Hematopoietic multipotent progenitor cell treated with erythropoietin and hydrocortisone succinate and interleukin-3 and kit ligand, for 6 days (in vitro differentiated cells): ENCODE measurements around the gene BOK.
"Not testable (repeated sequence)": the region's sequence is repeated elsewhere in the genome, so short reads cannot be mapped to it uniquely, and the experiment has no call there.

Experiments used
- DNase-seq: peaks from one replicate; pipeline ENCODE4 v3.0.0-alpha.2; 2015

Gene BOK

DNA sequence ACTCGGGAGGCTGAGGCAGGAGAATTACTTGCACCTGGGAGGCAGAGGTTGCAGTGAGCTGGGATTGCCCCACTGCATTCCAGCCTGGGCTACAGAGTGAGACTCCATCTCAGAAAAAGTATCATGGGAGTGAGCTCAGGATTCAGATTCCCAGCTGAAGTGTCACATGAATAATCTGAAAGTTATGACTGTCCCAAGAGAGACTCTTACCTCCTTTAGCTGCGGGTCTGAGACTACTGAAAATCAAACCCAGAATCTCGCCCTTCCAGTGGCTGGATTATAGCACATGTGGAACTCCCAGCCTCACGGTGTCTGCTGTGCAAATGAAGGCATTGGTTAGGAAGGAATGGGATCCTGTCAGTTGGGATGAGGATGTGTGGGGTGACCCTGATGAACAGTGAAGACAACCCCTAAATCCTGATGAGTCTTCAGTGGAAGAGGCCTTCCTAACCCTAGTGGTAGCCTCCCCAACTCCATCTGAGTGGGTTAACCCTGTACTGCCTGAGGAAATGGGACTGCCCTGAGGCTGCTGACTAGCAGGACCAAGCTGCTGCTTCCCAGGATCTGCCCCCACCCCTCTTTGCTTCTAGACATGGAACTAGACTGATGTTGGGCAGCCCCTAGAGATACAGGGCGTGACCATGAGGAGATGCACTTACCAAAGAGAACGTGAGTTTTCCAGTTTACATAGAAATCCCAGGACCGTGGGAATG lies 16.5 kb downstream of the BOK start:
- no peak for DNase-seq

DNA sequence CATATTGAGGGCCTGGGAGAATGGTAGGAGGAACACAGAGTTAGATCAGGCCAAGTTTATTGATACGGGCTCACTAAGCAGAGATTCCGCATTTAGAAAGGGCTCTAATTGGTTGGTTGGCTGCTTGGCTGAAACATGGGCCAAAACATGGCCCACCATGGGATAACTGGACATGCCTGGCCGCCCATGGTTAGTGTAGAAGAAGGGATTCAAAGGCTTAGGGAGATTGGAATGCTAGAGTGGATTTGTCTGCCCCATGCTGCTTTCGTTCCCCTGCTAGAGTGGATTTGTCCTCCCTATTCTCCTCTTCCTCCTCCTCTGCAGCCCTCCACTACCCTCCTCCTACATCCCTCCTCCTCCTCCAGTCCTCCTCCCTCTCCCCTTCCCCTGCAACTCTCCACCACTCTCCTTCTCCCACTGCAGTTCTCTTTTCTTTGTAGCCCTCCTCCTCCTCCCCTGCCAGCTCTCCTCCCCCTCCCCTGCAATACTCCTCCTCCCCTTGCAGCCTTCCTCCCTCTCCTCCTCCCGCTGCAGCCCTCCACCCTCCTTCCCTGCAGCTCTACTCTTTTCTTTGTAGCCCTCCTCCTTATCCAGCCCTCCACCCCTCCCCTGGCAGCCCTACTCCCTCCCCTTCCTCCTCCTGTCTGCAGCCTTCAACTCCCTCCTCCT lies 17.2 kb downstream of the BOK start:
- DNase-seq, result no peak

DNA sequence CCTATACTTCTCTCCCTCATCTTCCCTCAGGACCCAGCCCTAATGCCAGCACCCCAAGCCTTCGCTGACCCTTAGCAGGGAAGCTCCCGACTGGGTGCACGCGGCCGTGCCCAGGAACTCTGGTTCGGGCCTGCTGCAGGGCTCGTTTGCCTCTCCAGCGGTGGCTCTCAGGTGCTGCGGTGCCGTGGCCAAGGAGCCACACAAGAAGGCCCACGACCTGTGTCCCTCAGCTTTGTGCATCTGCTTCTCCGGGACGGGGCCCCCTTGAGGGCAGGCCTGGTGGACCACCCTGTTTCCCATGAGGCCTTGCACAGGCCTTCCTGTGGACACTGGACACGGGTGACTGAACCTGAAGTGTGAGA lies 17.7 kb downstream of the BOK start:
- no peak for DNase-seq

DNA sequence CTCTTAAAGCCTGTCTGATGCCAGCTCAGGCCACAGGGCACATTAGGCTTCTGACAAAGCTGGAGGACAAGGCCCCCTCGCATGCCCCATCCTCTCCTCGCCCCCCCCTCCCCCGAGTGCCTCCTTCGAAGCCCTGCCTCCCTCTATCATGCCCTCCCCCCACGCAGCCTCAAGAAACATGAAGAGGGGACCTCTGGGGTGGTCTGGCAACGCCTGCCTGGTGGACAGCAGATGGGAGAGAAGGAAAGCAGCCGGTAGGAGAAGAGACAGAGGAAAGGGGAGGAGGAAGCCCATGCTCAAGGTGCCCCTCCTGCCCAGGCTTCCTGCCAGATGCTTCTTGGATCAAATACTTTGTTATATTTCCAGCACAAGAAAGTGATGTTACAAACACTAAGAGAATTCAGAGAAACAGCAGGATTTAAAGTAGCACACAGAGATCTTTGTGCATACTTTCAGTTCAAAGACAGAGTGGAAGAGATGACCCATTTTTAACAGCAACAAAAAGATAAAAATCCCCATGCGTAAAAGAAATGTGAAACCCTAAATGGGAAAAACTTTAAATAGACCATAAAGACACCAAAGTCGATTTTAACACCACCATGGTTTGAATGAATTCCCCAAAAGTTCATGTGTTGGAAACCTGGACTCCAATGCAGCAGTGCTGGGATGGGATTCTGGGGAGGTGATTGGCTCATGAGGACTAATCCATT lies 19.0 kb downstream of the BOK start:
- no peak for DNase-seq

DNA sequence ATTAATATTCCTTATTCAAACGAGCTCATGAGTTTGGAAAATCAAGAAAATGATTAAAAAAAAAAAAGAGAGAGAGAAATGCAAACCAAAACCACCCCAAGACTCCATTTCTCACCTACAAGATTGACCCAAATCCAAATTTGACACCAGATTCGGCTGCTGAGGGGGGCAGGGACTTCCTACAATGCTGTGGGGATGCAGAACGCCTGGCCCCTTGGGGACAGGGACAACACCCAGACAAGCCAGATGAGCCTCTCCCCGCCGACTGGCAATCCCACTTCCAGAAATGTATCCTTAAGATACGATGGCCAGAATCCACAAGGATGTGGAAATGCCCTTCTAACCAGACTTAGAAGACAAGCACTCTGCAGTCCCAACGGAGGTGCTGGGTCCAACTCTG lies 20.7 kb downstream of the BOK start:
- no peak for DNase-seq

DNA sequence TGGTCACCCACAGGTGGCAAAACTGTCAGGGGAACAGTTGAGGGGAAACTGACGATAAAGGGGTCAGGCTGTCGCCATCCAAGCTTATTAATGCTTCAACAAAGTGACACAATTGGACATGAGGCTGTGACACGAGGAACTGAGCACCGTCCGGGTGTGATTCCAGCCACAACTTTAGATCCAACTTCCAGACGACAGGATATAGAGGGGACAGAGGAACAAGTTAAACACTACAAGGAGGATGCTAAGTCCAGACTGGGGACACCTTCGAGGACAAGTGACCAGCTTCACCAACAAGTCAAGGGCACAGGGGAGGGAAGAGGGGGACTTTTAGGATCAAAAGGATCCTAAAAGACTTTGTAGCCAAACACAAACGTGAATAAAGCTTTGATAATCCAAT lies 23.8 kb downstream of the BOK start:
- no peak for DNase-seq

DNA sequence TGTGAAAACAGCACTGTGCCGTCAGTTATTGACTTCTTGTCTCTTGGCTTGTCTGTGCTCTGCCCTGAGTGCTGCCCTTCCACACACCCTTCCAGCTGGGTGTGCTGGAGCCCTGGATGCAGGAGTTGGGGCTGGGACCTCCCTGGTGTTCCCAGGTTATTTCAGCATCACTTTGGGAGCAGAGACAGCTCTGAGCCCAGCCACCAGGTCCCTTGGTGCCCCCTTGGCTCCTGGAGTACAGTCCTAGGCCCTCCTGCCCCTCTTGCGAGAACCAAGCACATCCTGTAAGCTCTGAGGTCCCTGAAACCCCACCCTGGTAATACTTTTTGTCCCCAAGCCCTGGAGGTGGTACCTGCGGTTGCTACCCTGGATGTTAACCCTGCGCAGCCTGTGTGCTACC lies 24.3 kb downstream of the BOK start:
- DNase-seq, result no peak

DNA sequence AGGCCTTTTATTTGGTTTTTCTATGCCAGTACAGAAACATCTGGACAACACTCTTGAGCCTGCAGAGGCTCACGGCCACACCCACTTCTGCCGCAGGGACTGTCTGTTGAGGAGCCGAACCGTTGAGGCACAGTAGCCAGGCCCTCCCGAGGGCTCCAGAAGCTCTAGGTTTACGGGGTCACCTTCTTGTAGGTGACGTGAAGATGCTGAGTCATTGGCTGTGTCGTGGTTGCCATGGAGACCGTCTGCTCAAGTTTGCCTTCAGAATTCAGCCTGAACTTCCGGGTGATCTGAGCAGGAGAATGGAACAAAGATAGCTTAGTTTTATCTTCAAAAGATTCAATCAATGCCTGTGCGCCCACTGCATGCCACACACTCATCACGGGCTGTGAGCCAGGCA lies 25.9 kb downstream of the BOK start:
- peak; percentile 20 for DNase-seq

DNA sequence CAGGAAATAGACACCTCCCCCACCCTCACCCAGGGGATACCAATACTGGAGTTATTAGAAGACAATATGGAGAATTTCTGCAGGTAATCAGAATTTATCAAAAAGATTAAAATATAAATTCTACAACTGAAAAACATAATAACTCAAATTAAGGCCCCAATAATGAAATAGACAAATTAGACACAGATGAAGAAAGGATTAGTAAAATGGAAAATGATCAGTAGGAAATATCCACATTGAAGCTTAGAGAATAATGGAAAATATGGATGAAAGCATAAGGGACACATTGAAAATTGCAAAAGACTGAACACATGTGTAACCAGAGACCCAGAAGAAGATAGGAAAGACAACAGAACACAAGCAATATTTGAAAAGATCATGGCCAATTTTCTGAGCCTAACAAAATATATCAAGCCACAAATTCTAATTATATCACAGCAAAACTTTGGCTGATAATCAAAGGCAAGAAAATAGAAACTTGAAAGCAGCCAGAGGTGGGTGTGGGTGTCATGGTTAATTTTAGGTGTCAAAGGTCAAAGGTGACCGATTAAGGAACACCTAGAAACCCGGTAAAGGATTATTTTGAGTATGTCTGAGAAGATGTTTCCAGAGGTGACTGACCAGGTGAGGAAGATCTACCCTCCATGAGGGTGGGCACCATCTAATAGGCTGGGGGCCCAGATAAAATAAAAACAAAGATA lies 28.2 kb downstream of the BOK start:
- no peak for DNase-seq

DNA sequence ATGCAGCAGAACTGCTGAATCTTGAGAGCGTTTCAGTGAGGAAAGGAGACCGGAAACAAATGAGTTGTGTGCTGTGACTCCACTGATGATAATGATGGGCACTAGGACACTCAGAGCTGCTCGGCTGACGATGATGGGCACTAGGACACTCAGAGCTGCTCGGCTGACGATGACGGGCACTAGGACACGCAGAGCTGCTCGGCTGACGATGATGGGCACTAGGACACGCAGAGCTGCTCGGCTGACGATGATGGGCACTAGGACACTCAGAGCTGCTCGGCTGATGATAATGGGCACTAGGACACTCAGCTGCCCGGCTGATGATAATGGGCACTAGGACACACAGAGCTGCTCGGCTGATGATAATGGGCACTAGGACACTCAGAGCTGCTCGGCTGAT lies 31.3 kb downstream of the BOK start:
- not testable (repeated sequence) for DNase-seq

DNA sequence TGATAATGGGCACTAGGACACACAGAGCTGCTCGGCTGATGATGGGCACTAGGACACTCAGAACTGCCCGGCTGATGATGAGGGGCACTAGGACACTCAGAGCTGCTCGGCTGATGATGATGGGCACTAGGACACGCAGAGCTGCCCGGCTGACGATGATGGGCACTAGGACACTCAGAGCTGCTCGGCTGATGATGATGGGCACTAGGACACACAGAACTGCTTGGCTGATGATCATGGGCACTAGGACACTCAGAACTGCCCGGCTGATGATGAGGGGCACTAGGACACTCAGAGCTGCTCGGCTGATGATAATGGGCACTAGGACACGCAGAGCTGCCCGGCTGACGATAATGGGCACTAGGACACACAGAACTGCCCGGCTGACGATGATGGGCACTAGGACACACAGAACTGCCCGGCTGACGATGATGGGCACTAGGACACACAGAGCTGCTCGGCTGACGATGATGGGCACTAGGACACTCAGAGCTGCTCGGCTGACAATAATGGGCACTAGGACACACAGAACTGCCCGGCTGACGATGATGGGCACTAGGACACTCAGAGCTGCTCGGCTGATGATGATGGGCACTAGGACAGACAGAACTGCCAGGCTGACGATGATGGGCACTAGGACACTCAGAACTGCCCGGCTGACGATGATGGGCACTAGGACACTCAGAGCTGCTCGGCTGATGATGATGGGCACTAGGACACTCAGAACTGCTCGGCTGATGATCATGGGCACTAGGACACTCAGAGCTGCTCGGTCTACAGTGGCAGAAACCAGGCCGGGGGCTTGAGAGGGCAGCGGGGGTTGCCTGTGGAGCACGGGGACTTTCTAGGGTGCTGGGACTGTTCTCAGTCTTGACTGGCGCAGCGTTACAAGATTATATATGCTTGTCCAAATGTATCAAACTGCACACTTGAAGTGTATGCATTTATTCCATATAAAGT lies 32.2 kb downstream of the BOK start:
- not testable (repeated sequence) for DNase-seq

DNA sequence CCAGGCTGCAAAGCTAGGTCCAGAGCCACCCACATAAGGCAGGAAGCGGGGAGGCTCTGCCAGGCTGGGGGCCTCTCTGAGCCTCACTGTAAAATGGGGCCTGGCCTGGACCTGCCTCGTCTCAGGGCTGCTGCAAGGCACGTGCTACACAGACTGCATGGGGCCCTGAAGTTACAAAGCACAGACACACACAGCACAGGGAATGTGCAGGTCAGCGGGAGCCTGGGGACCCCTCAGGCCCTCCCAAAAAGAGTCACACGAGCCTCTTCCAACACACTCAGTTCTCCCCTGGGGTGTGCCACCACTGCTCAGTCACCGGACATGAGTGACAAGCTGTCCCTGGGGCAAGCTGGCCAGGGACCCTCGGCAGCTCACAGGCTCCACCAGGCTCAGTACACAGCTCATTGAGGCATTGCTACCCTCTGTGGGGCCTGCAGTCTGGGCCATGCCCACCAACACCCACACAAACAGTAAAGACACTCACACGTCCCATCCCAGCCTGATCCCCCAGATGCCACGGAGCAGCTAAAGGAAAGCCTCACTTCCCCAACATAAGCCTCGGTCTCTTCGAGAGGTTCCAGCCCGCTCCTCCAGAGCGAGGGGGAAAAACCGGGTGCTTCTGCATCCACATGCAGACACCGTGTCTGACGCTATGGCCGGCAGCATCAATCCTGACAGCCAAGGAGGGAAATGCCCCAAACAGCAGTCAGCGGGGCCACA lies 33.7 kb downstream of the BOK start:
- no peak for DNase-seq

DNA sequence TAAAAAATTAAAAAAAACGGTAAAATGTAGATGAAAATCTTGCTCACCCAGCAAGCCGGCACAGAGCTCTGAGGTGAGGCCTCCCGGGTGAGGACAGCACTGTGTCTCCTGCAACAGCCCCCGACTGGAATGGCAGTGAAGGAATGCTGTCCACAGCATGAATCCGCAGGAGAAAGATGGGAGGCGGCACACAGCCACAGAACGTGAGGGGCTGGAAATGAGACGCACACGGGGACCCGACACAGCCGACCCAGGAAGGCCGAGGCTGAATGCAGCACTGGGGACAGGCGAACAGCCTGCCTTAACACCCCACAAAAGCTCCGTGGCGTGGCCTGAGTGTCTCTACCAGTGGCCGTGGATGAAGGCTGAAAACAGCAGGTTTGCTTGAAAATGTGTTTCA lies 34.7 kb downstream of the BOK start:
- DNase-seq, result no peak

DNA sequence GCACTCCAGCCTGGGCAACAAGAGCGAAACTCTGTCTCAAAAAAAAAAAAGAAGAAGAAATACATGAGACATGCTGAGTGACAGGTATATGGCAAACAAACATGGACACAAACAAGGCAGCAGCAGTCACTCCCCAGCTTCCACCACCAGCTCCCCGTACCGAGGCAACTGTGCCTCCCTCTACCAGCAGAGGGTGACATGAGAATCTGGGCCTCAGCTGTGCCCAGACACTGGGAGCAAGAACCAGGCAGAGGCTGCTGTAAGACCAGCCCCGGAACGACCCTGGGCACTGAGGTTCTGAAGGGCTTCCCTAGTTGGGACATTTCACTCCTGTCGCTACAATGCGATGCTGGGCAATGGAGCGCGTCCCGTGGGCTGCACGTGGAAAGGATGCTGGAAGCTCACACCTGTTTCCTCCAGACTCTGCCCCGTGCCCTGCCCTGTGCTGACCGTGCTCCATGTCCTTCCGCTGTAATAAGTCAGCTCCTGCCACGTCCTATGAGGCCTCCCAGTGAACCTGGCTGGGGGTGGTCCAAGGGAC lies 37.1 kb downstream of the BOK start:
- no peak for DNase-seq

DNA sequence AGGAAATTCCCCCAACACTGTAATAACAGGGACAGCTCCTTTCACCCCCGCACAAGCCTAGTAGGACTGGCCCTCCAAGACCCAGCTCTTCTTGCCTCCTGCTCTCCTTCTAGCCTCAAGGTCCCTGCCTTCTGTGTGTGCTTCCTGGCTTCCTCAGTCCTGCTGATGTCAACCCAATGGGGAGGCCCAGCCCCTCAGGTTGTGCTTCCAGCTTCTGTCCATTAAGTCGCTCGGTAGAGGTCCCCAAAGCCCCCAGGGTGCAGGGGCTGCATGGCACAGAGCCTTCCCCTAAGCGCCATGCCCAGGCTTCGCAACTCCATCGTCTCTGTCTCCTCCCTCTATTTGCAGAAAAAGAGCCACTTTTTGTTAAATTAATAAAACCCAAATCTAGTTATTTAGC lies 39.0 kb downstream of the BOK start:
- DNase-seq, result no peak

DNA sequence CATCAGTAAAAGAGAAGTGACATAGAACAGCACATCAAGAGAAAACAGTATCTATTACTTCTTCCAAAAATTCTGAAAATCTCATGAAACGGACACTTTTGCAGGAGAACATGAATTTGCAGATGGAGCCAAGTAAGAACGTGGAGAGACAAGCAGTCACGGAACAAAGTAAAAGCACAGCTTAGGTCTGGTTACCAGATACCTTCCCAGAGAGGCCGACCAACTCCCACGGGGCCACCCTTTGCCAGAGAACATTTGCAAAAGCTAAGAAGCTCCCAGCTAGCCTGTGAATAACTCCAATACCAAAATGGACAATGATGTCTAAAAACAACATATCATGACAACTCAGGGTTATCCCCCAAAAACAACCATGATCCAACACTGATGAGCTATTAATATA lies 39.5 kb downstream of the BOK start:
- DNase-seq, result no peak

DNA sequence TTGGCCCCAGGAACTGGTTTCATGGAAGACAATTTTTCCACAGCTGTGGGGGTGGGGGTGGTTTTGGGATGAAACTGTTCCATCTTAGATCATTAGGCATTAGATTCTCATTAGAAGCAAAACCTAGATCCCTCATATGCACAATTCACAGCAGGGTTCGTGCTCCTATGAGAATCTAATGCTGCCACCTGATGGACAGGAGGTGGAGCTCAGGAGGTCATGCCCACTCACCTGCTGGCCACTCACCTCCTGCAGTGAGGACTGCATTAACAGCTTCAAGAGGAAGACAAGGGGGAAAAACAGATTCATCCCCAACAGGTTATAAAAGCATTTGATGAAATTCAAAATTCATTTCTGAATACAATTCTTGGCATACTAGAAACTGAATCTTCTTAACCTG lies 39.9 kb downstream of the BOK start:
- peak; percentile 23 for DNase-seq

DNA sequence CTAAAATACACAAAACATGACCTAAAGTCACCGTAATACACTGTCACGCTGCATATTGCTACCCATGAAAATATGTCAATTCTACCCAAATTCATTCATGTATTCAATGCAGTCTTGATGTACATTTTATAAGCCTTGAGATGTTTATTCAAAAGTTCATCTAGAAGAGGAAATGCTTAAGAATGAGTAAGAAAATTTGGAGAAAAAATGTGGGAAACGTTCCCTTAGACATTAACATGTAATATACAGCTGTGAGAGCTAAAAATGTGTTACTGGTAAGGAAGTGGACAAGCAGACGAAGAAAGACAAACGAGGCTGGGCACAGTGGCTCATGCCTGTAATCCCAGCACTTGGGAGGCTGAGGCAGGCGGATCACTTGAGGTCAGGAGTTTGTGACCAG lies 41.1 kb downstream of the BOK start:
- DNase-seq, result no peak

DNA sequence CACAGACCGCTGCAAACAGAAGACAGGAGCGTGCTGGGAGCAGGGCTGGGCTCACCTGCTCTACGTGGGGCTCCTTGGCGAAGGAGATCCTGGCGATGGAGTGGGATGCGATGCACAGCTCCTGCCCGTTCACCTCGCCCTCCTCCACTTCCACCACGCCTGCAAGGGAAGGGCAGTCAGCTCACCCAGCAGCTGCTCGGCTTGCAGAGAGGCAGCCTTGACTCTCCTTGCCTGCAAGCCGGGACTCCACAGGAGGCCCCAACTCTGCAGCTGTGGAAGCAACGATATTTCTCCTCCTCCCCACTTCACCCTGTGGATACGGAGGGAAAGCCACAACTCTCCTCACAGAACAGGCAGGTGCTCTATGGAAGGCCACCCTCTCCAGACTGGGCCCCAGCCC lies 43.3 kb downstream of the BOK start:
- DNase-seq, result no peak

DNA sequence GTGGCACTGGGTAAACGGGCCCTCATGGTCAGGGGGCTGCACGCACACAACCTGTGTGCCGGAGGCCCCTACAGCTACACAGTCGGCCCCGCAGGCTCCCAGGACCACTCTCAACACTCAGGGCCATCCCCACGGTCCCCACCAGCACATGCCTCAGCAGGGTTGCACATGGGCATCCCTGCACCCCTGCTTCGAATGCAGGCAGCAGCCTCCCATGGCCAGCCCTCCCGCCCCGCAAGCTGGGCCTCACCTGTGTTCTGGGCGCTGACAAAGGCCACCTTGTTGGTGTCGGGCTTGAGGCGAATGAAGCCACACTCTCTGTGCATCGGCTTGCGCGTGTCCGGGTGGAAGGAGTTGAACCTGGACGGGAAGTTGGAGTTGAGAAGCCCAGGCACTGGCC lies 44.2 kb downstream of the BOK start:
- DNase-seq, result no peak

DNA sequence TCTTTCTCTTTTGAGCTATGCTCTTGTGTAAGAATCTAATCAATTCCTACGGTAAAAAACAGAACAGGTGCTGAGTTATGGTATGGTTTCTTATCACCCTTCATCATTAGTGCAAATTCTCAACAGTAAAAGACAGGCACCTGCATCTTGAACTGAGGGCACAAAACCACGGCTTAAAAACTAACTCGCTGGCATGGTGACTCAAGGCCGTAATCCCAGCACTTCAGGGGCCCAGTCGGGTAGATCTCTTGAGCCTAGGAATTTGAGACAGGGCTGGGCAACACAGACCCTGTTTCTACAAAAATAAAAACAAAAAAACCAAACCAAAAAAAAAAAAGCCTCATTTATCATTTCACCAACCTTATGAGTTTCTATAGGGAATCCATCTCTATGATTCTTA lies 45.1 kb downstream of the BOK start:
- no peak for DNase-seq

DNA sequence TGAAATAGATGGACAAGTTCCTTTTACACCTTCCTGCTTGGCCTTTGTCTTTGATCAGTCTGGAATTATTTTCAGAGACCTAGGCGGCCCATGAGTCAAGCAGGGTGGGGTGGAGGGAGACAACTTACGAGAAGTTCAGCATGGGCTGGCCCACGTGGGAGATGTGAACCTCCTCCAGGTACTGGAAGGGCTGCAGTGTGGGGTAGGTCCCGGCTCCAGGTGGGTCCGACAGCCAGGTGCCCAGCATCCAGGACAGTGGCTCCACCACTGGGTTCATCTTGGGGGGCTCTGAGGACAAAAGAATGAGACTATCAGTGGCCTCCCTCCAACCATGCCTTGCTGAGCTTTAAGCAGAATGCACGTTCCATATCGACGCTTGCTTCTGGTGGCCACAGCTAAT lies 47.6 kb downstream of the BOK start:
- no peak for DNase-seq
